PC-3 (cell line): ENCODE results near the gene VWA1.

Experiments
- CTCF ChIP-seq: fragments of 300-600 bp; sonication (generic); conservative IDR thresholded peaks from 2 replicates; pipeline ENCODE4 v1.5.1; 2017; ENCODE audit warnings: antibody characterized with exemption, low read depth, mild to moderate bottlenecking, low read length
- EZH2 ChIP-seq: fragments of 300-600 bp; sonication (generic); IDR thresholded peaks from one replicate; pipeline ENCODE4 v1.6.1; 2017; ENCODE audit warnings: antibody characterized with exemption, mild to moderate bottlenecking, low read length; ENCODE audit not compliant: unreplicated experiment

- TF ChIP-seq CTCF: no peak
- no peak for TF ChIP-seq EZH2
Observed at GRCh38 chr1:1393014-1393413, 42.5 kb upstream of the VWA1 start.
